AG09319 (cell line): ENCODE measurements around the gene WDR70.
"Not testable (repeated sequence)": the region's sequence is repeated elsewhere in the genome, so short reads cannot be mapped to it uniquely, and the experiment has no call there.

Experiments
- DNase-seq: peaks from one replicate; pipeline ENCODE4 v3.0.0-alpha.2; 2010; ENCODE audit warnings: low read depth; ENCODE audit errors: extremely low read depth
- CTCF ChIP-seq: IDR thresholded peaks from 2 replicates; pipeline ENCODE4 v1.5.1; 2011; ENCODE audit warnings: low read depth, mild to moderate bottlenecking, inconsistent platforms, low read length, moderate library complexity

WDR70 gene

GRCh38 chr5:37773809-37774208 is 394.7 kb downstream of the WDR70 start:
- no peak for TF ChIP-seq CTCF
- DNase-seq = no peak

GRCh38 chr5:37774912-37775483 is 395.9 kb downstream of the WDR70 start:
- no peak for DNase-seq
- TF ChIP-seq CTCF = peak; percentile 59

DNA sequence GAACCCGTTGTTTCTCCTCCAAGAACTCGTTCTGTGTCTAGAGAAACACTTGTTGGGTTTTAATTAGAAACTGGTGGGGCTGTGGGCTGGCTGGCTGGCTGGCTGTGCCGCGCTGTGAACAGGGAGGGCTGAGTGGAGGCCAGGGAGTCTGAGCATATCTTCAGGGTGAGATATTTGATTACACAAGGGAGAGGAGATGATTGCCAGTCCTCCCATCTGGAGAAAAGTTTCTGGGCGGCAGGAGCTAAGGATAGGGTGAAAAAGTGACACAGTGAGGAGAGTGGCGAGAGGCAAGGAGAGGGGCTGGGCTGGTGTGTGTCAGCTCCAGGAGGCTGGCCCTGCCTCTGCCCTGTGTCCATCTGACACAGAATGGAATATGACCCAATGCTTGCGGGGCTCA is 397.7 kb downstream of the WDR70 start:
- no peak for TF ChIP-seq CTCF
- DNase-seq = peak; percentile 80

GRCh38 chr5:37777432-37778130 is 398.5 kb downstream of the WDR70 start:
- no peak for TF ChIP-seq CTCF
- no peak for DNase-seq

- DNase-seq = not testable (repeated sequence)
Observed at GRCh38 chr5:37781409-37781808, 402.3 kb downstream of the WDR70 start.

GRCh38 chr5:37786416-37786815 is 407.3 kb downstream of the WDR70 start:
- no peak for DNase-seq
- TF ChIP-seq CTCF = no peak

DNA sequence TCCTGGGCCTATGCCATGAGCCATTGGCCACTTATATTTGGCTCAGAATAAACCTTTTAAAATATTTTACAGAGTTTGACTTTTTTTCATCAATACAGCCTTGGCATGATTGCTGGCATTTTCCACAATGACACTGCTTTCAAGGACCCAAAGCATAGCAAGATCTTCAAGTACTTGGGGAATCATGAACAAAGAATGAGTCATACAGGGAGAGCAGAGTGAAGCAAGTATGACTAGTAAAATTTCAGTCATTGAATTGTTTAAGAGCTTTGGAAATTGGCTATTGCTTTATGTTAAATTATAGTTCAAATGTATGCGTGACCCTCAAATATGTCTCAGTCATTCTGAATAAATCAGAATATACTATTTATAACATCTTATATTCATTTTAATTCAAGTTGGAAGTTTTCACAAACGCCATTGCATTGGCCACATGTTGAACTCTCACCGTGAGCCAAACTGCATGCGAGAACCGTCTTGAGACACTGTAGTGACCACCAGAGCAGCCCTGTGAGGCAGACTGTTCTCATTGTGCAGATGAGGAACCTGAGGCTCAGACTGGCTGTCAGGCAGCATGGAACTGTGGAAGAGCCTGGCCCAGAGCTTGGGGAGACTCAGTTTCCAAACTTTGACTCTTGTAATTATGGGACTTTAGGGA is 407.9 kb downstream of the WDR70 start:
- no peak for DNase-seq
- TF ChIP-seq CTCF = no peak
